Psoas muscle (tissue), 8 donors: ENCODE measurements around the gene ABCC4. TPM values are rescaled to one million over a fixed set of nuclear protein-coding genes. Genes with fewer than 3 reads are reported as not detected.
"Not testable (repeated sequence)": the region's sequence is repeated elsewhere in the genome, so short reads cannot be mapped to it uniquely, and the experiment has no call there.

Experiments used
- ATAC-seq, 4 donors: fragments of 200-7000 bp; cut with Tn5 transposase; one replicate each; pipeline ENCODE4 v1.9.1; 2020; ENCODE audit warnings: moderate library complexity in 3 of 4, mild to moderate bottlenecking in 2 of 4
- DNase-seq, 2 donors: peaks; one replicate each; pipeline ENCODE4 v3.0.0-alpha.2; 2020
- H3K27ac ChIP-seq: fragments of 200-600 bp; one replicate; pipeline ENCODE4 v1.8.0; 2022
- H3K27me3 ChIP-seq, 3 donors: fragments of 200-600 bp in 1 of 3; one replicate each; pipeline versions ENCODE4 v1.6.1 to v1.8.0; 2013 to 2022; ENCODE audit warnings: low read length in 2 of 3, mild to moderate bottlenecking in 2 of 3, moderate library complexity in 1 of 3; ENCODE audit not compliant: insufficient read depth in 3 of 3
- H3K36me3 ChIP-seq, 2 donors: fragments of 200-600 bp in 1 of 2; one replicate each; pipeline versions ENCODE4 v1.6.1 to v1.8.0; 2013 to 2022; ENCODE audit warnings: low read depth in 1 of 2, mild to moderate bottlenecking in 1 of 2, moderate library complexity in 1 of 2; ENCODE audit not compliant: insufficient read depth in 1 of 2
- H3K4me1 ChIP-seq: fragments of 200-600 bp; one replicate; pipeline ENCODE4 v1.8.0; 2022
- H3K4me3 ChIP-seq: fragments of 200-600 bp; one replicate; pipeline ENCODE4 v1.8.0; 2022; ENCODE audit warnings: mild to moderate bottlenecking
- H3K9me3 ChIP-seq: fragments of 200-600 bp; one replicate; pipeline ENCODE4 v1.8.0; 2022
- CTCF ChIP-seq: fragments of 200-600 bp; IDR thresholded peaks from one replicate; pipeline ENCODE4 v1.8.0; 2022; ENCODE audit warnings: antibody characterized with exemption
- WGBS, 3 donors: extraction: QIAGEN DNeasy Blood & Tissue Kit; methylation state at CpG; one replicate each; pipeline versions ENCODE4 v1.1.6 to v1.1.7; 2013; 5-methylcytosine and 5-hydroxymethylcytosine counted together
- intact Hi-C, 2 donors: fragments of 100-400 bp; cut with DNase I; formaldehyde crosslinking; loops; one replicate each; pipeline versions ENCODE4 v1.11.0 to v1.14.2; 2022
- polyA plus RNA-seq, 3 donors: library from polyadenylated mRNA; stranded (reverse); fragments of 200-250 nt; gene quantifications; one replicate each; pipeline ENCODE4 v1.2.3, GENCODE V29; 2013
- total RNA-seq, 4 donors: library from RNA; stranded (reverse); fragmentation: NEBNext Ultra II Directional in 2 of 4; extraction: Animal tissue kit (Norgen Biotek cat#: 25700) in 2 of 4; gene quantifications; one replicate each; pipeline versions ENCODE4 v1.2.1 to v1.2.4, GENCODE V29; 2021 to 2023
- donor health status: healthy with polysubstance abuse.
- donor health status: DM: no; HTN: no; CAD: no; lungs with moderate emphysema.
- donor health status: Bipolar disorder and iron deficiency.
- donor health status: healthy.
- donor health status: DM: yes; HTN: yes; CAD: no.
- donor health status: DM: no; HTN: no; CAD: no.
- donor health status: DM: no; HTN: no; CAD: no.
- donor health status: DM: yes; HTN: yes; CAD: no.

Gene ABCC4
- total and polyA plus RNA-seq, 7 donors = 2.3 to 25.2 (median 6.1) TPM

GRCh38 chr13:95296326-95296925, 4.8 kb downstream of the ABCC4 start:
- 24 to 26% (median 26%) methylated on average over 4 of the region's 4 CpGs for WGBS, 3 donors
- no peaks in the 10 kb centered on the region for H3K9me3 ChIP-seq
- H3K4me3 ChIP-seq = no peak overlapping the region
- no peak overlapping the region for H3K27ac ChIP-seq
- H3K4me1 ChIP-seq = peaks cover 22% of the 10 kb centered on the region
- TF ChIP-seq CTCF = peak; percentile 81
- ATAC-seq (peak; percentile 51 to 84 (median 74)), DNase-seq (peak; percentile 42 to 74)
- no peaks in the 10 kb centered on the region for H3K27me3 ChIP-seq
- H3K36me3 ChIP-seq = no peaks in the 10 kb centered on the region
- intact Hi-C loops = loop anchor here (1.0 to 10.0 kb wide), 3 partner anchors 84 to 612 kb away; no protein-coding TSS in a partner anchor

- intact Hi-C loops = loop anchor here (5.0 to 10.0 kb wide), 2 partner anchors 87 to 610 kb away; no protein-coding TSS in a partner anchor
- no peak for DNase-seq
Observed at GRCh38 chr13:95295026-95295425, 6.2 kb downstream of the ABCC4 start.

GRCh38 chr13:95292622-95293021, 8.6 kb downstream of the ABCC4 start:
- ATAC-seq (no peak), DNase-seq (no peak)
- Histone ChIP-seq H3K4me3 (no peak overlapping the region), H3K9me3 (no peaks in the 10 kb centered on the region), H3K36me3 (no peaks in the 10 kb centered on the region), H3K27ac (no peak overlapping the region), H3K4me1 (peaks cover 5% of the 10 kb centered on the region), H3K27me3 (no peaks in the 10 kb centered on the region)
- WGBS, 3 donors = 93 to 97% (median 95%) methylated on average over 9 of the region's 9 CpGs
- no peak for TF ChIP-seq CTCF
- intact Hi-C loops = loop anchor here in 1 of 2 donors (10.0 kb wide), 1 partner anchor 608 kb away; no protein-coding TSS in a partner anchor

More at GRCh38 chr13:95295026-95295425, 6.2 kb downstream of the ABCC4 start:
- Histone ChIP-seq H3K4me3 (no peak overlapping the region), H3K27ac (no peak overlapping the region), H3K27me3 (no peaks in the 10 kb centered on the region), H3K4me1 (peaks cover 21% of the 10 kb centered on the region), H3K9me3 (no peaks in the 10 kb centered on the region), H3K36me3 (no peaks in the 10 kb centered on the region)
- ATAC-seq = no peak
- 93 to 94% (median 93%) methylated on average over 8 of the region's 8 CpGs for WGBS, 3 donors
- TF ChIP-seq CTCF = no peak

GRCh38 chr13:95289901-95290300, 11.3 kb downstream of the ABCC4 start:
- intact Hi-C loops = loop anchor here in 1 of 2 donors (10.0 kb wide), 1 partner anchor 605 kb away; no protein-coding TSS in a partner anchor
- DNase-seq, H3K36me3 ChIP-seq, H3K9me3 ChIP-seq, H3K27me3 ChIP-seq, H3K27ac ChIP-seq, H3K4me3 ChIP-seq, H3K4me1 ChIP-seq, ATAC-seq: not testable (repeated sequence)
- WGBS, 3 donors = 95 to 99% (median 98%) methylated on average over 4 of the region's 4 CpGs

GRCh38 chr13:95289020-95289444, 12.2 kb downstream of the ABCC4 start:
- H3K36me3 ChIP-seq = no peaks in the 10 kb centered on the region
- intact Hi-C loops = no loop called here
- ATAC-seq = no peak
- 67 to 76% (median 70%) methylated on average over 4 of the region's 4 CpGs for WGBS, 3 donors
- H3K27ac ChIP-seq = no peak overlapping the region
- H3K4me3 ChIP-seq = no peak overlapping the region
- no peak for TF ChIP-seq CTCF
- no peak for DNase-seq
- no peaks in the 10 kb centered on the region for H3K27me3 ChIP-seq
- peaks cover 9% of the 10 kb centered on the region for H3K4me1 ChIP-seq
- no peaks in the 10 kb centered on the region for H3K9me3 ChIP-seq
